ENCODE measurements around the gene C1QTNF12. TPM values are rescaled to one million over a fixed set of nuclear protein-coding genes. Genes with fewer than 3 reads are reported as not detected.

The C1QTNF12 gene, protein sequence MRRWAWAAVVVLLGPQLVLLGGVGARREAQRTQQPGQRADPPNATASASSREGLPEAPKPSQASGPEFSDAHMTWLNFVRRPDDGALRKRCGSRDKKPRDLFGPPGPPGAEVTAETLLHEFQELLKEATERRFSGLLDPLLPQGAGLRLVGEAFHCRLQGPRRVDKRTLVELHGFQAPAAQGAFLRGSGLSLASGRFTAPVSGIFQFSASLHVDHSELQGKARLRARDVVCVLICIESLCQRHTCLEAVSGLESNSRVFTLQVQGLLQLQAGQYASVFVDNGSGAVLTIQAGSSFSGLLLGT
- 1 to 10 TPM in 4 of 6 experiments, under 1 TPM in 1, not detected in 1; 0.40 to 4.0 (median 1.1) TPM for total RNA-seq
- long read RNA-seq, result 0 reads

DNA sequence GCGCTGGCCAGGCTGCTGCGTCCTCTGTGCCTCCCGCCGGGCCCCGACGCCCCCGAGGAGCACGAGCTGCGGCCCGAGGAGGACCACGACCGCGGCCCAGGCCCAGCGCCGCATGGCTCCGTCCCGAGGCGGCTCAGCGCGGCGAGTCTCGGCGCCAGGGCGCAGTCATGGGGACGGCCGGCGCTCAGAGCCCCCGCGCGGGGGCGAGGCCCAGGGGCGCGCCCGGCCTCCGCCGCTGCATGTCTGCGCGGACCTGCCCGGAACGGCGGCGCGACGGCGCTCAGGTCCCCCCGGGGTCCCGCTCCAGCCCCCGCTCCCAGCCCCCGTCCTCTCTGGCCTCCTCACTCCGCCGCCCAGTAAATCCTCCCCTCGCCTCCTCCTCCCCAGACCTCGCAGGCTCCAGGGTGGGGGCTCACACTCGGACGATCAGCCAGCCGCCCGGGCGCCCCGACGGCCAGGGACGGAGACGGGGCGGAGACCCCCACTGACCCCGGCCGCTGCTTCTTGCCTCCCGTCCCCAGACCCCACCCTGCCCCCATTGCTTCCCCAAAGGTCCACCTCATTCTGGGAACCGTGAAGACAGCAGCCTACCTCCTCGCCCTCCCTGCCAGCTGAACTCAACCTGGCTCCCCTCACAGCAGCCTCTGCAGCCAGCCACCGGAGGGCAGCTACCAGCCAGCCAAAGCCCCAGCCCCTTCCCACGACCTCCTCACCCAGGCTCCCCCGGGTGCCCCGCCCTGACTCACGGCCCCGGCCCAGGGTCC, at the start of gene C1QTNF12:
C1QTNF12 (minus strand) TSS at position 146 of the 764 bp plus-strand sequence; CDS start at position 114, 32 bp downstream.
- ATAC-seq (peak in 2 of 4 donors; percentile 8 to 28), DNase-seq (peak in 1 of 3 donors; percentile 48)
- no peaks in the 10 kb centered on the region for H3K27me3 ChIP-seq
- no peak for TF ChIP-seq POLR2A (IDR thresholded peaks at IDR 0.05)
- TF ChIP-seq, protein P1, sequence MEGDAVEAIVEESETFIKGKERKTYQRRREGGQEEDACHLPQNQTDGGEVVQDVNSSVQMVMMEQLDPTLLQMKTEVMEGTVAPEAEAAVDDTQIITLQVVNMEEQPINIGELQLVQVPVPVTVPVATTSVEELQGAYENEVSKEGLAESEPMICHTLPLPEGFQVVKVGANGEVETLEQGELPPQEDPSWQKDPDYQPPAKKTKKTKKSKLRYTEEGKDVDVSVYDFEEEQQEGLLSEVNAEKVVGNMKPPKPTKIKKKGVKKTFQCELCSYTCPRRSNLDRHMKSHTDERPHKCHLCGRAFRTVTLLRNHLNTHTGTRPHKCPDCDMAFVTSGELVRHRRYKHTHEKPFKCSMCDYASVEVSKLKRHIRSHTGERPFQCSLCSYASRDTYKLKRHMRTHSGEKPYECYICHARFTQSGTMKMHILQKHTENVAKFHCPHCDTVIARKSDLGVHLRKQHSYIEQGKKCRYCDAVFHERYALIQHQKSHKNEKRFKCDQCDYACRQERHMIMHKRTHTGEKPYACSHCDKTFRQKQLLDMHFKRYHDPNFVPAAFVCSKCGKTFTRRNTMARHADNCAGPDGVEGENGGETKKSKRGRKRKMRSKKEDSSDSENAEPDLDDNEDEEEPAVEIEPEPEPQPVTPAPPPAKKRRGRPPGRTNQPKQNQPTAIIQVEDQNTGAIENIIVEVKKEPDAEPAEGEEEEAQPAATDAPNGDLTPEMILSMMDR (IDR thresholded peaks at IDR 0.05), result no peak
- H3K36me3 ChIP-seq, result no peaks in the 10 kb centered on the region
- no peak within 1 kb of the TSS for H3K27ac ChIP-seq
- H3K4me3 ChIP-seq, result no peak within 1 kb of the TSS
- 0% methylated on average over 1 of the region's 74 CpGs for WGBS (ENCODE audit: insufficient coverage, low coverage, low lambda C conversion rate, missing lambda C conversion rate)
- intact Hi-C loops (cut with DNase I), result loop anchor here in 1 of 2 donors (10.0 kb wide), 1 partner anchor 48 kb away; no protein-coding TSS in a partner anchor
- H3K9me3 ChIP-seq, result no peaks in the 10 kb centered on the region
- no peaks in the 10 kb centered on the region for H3K4me1 ChIP-seq

DNA sequence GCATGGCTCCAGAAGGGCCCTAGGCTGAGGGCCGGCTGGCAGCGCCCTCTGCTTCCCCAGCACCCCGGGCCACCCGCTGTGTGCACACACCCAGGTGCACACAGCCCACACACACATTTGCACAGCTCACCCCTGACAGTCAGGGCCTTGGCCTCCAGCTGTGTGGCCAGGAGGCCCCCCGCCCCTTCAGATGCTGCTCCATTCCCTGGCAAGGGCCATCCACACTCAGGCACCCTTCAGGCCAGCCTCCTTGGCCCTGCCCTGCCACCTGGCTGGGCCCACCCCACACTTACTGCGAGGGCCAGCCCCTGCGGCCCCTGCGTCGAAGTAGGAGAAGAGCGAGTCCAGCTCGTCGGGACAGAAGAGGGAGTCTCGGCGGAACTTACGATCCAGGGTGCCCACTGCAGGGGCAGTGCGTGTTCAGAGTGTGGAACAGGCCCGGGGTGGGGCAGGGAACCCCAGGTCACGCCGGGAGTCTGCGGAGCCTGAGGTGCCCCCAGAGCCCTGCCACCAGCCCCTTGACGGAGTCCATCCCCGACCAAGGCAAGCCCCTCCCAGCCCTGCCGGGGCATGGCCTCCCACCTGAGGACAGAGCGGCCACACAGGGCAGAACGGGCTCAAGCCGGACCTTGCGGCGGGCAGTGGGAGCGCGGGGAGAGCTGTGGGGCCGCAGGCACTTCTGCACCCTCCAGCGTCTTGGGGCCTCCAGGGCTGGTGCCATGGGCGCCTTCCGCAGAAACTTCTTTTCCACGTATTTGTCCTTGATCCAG, 48.8 kb upstream of the C1QTNF12 start:
- TF ChIP-seq POLR2A (IDR thresholded peaks at IDR 0.05), result no peak
- TF ChIP-seq, protein P1 (IDR thresholded peaks at IDR 0.05), result no peak
- Histone ChIP-seq H3K27me3 (no peaks in the 10 kb centered on the region), H3K4me3 (no peak overlapping the region), H3K9me3 (no peaks in the 10 kb centered on the region), H3K27ac (no peak overlapping the region), H3K36me3 (no peaks in the 10 kb centered on the region), H3K4me1 (no peaks in the 10 kb centered on the region)
- ATAC-seq (no peak), DNase-seq (no peak)
- no CpG with 5 or more reads among the region's 35 CpGs for WGBS (ENCODE audit: insufficient coverage, low coverage, low lambda C conversion rate, missing lambda C conversion rate)
- intact Hi-C loops (cut with DNase I), result loop anchor here in 1 of 2 donors (10.0 kb wide), 1 partner anchor 51 kb away; the partner anchor contains the start of gene C1QTNF12

DNA sequence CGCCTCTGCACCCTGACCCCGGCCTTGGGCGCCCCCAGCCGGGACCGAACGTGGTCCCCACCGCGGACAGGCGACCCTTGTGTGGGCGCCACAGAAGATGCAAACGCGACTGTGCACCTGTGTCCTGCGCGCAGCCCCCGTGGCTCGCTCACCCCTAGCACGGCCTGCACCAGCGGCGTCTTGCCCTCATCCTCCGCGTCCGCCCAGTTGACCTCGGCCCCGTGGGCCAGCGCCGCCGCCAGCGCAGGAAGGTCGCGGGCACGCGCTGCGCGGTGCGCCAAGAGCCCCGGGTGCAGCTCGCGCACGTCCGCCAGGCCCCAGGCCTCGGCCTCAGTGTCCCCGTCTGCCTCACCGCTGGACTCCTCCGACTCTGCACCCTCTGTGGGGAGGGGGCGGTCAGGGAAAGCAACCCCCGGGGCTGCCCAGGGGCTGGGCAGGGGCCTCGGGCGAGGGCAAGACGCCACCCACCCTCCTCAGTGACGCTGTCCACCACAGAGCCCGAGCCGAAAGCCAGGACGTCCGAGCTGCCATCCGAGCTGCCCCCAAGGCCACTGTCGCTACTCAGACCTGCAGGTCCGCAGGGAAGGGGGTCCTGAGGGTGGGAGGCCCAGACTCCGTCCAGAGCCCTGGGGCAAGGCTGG, 47.8 kb upstream of the C1QTNF12 start:
- no peaks in the 10 kb centered on the region for H3K36me3 ChIP-seq
- no peaks in the 10 kb centered on the region for H3K27me3 ChIP-seq
- no peak for TF ChIP-seq POLR2A (IDR thresholded peaks at IDR 0.05)
- ATAC-seq (no peak), DNase-seq (no peak)
- WGBS (ENCODE audit: insufficient coverage, low coverage, low lambda C conversion rate, missing lambda C conversion rate), result 95% methylated on average over 31 of the region's 58 CpGs
- H3K27ac ChIP-seq, result no peak overlapping the region
- no peaks in the 10 kb centered on the region for H3K9me3 ChIP-seq
- no peaks in the 10 kb centered on the region for H3K4me1 ChIP-seq
- H3K4me3 ChIP-seq, result no peak overlapping the region
- intact Hi-C loops (cut with DNase I), result loop anchor here (5.0 to 10.0 kb wide), 2 partner anchors 50 to 172 kb away; partner anchors contain the start of gene C1QTNF12 (in 1 of the 2)

DNA sequence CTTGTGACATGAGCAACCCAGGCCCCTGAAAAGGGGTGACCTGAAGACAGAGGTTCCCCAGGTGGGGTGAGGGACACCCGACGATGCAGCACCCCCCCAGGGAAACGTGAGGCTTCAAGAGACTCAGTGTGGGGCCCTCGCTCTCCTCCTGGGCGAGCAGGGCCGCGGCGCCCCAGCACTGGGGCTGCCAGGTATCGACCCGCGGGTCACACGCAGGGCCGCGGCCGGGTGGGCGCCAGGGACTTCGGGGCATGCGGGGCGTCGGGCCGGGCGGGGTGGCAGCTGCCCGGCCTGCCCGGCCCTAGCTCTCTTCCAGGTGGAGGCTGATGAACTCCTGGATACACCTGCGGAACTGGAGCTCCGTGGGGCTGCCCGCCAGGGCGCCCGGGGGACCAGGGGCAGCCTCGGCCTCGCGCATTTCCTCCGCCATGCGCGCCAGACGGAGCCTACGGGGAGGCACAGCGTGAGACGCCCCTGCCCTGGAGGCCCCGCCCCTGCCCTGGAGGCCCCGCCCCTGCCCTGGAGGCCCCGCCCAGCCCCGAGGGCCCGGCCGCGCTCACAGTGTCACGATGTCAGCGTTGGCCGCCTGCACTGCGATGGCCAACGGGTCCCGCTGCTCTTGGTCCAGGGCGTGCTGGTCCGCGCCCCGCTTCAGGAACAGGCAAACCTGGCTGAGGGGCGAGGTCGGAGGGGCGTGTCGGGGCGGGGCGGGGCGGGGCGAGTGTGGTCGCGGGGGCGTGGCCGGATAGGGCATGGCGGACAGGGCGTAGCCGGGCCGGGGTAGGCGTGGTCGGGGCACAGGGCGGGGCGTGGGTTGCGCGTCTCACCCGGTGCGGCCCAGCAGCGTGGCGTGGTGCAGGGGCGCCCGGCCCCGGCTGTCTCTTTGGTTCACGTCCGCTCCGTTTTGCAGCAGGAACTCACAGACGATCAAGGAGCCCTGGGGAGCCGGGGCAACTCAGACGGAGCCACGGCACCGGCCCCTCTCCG, 47.0 kb upstream of the C1QTNF12 start:
- Histone ChIP-seq H3K4me3 (no peak overlapping the region), H3K27me3 (no peaks in the 10 kb centered on the region), H3K27ac (no peak overlapping the region), H3K9me3 (no peaks in the 10 kb centered on the region), H3K36me3 (no peaks in the 10 kb centered on the region), H3K4me1 (no peaks in the 10 kb centered on the region)
- no peak for TF ChIP-seq POLR2A (IDR thresholded peaks at IDR 0.05)
- TF ChIP-seq, protein P1 (IDR thresholded peaks at IDR 0.05), result no peak
- intact Hi-C loops (cut with DNase I), result loop anchor here (5.0 to 10.0 kb wide), 2 partner anchors 49 to 171 kb away; partner anchors contain the start of gene C1QTNF12 (in 1 of the 2)
- DNase-seq (no peak), ATAC-seq (no peak)
- no CpG with 5 or more reads among the region's 94 CpGs for WGBS (ENCODE audit: insufficient coverage, low coverage, low lambda C conversion rate, missing lambda C conversion rate)
